Left ventricle myocardium inferior (tissue), 1 donor: ENCODE measurements around the gene ANKDD1A. TPM values are rescaled to one million over a fixed set of nuclear protein-coding genes. Genes with fewer than 3 reads are reported as not detected.

ENCODE experiments used
- DNase-seq: peaks from one replicate; pipeline ENCODE4 v3.0.0-alpha.2; 2020
- H3K27ac ChIP-seq: fragments of 200-600 bp; replicated peaks from 2 replicates; pipeline ENCODE4 v1.8.0; 2021
- H3K27me3 ChIP-seq: fragments of 200-600 bp; 2 replicates; pipeline ENCODE4 v1.8.0; 2021; ENCODE audit warnings: low read depth
- H3K36me3 ChIP-seq: fragments of 200-600 bp; 2 replicates; pipeline ENCODE4 v1.8.0; 2021
- H3K4me1 ChIP-seq: fragments of 200-600 bp; 2 replicates; pipeline ENCODE4 v1.8.0; 2021
- H3K4me3 ChIP-seq: fragments of 200-600 bp; 2 replicates; pipeline ENCODE4 v1.8.0; 2021; ENCODE audit warnings: mild to moderate bottlenecking, moderate library complexity
- H3K9me3 ChIP-seq: fragments of 200-600 bp; replicated peaks from 2 replicates; pipeline ENCODE4 v1.8.0; 2021
- intact Hi-C: fragments of 100-400 bp; cut with micrococcal nuclease; formaldehyde crosslinking; loops from one replicate; pipeline ENCODE4 v1.11.0; 2022
- total RNA-seq: library from RNA; stranded (reverse); fragmentation: NEBNext Ultra II Directional; extraction: Animal tissue kit (Norgen Biotek cat#: 25700); gene quantifications from one replicate; pipeline ENCODE4 v1.2.1, GENCODE V29; 2021
- TF ChIP-seq, protein P1 (sequence below): fragments of 200-600 bp; IDR thresholded peaks from 2 replicates; pipeline ENCODE4 v1.8.0; 2021; ENCODE audit warnings: antibody characterized with exemption, mild to moderate bottlenecking, borderline replicate concordance
- donor health status: DM: no; HTN: yes; CAD: no; lungs with severe emphysema.

The ANKDD1A gene
- total RNA-seq, 1 donor from 2014 or later, result 1.8 TPM

- Histone ChIP-seq H3K27ac (no peak overlapping the region), H3K36me3 (peaks cover 37% of the 10 kb centered on the region), H3K4me3 (no peak overlapping the region)
Observed at GRCh38 chr15:64981812-64982431, 70.2 kb downstream of the ANKDD1A start.

DNA sequence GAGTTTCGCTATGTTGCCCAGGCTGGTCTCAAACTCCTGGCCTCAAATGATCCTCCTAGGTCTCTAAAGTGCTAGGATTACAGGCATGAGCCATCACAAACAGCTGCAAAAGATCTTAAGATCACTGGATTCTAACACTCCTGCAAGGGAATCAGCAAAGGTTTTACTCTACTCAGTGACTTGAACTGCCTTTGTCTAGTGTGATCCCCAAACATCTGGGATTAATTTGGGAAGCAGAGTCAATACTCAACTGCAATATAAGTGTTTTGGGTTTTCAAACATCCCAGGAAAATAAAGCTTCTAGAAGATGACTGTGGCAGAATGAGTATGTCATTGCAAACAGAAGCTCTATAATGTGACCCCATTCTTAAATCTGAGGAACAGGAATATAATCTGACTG, 70.8 kb downstream of the ANKDD1A start:
- Histone ChIP-seq H3K9me3 (no peaks in the 10 kb centered on the region), H3K4me1 (peaks cover 35% of the 10 kb centered on the region), H3K27me3 (no peaks in the 10 kb centered on the region), H3K27ac (no peak overlapping the region), H3K36me3 (peaks cover 34% of the 10 kb centered on the region), H3K4me3 (no peak overlapping the region)
- intact Hi-C loops, result no loop called here
- no peak for DNase-seq
- TF ChIP-seq, protein P1, sequence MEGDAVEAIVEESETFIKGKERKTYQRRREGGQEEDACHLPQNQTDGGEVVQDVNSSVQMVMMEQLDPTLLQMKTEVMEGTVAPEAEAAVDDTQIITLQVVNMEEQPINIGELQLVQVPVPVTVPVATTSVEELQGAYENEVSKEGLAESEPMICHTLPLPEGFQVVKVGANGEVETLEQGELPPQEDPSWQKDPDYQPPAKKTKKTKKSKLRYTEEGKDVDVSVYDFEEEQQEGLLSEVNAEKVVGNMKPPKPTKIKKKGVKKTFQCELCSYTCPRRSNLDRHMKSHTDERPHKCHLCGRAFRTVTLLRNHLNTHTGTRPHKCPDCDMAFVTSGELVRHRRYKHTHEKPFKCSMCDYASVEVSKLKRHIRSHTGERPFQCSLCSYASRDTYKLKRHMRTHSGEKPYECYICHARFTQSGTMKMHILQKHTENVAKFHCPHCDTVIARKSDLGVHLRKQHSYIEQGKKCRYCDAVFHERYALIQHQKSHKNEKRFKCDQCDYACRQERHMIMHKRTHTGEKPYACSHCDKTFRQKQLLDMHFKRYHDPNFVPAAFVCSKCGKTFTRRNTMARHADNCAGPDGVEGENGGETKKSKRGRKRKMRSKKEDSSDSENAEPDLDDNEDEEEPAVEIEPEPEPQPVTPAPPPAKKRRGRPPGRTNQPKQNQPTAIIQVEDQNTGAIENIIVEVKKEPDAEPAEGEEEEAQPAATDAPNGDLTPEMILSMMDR, result no peak

More at GRCh38 chr15:64981812-64982431, 70.2 kb downstream of the ANKDD1A start:
- H3K9me3 ChIP-seq, result no peaks in the 10 kb centered on the region
- no peak for DNase-seq
- H3K4me1 ChIP-seq, result peaks cover 29% of the 10 kb centered on the region
- intact Hi-C loops, result no loop called here
- H3K27me3 ChIP-seq, result no peaks in the 10 kb centered on the region
- TF ChIP-seq, protein P1, result no peak

GRCh38 chr15:64985366-64986033, 73.8 kb downstream of the ANKDD1A start:
- Histone ChIP-seq H3K9me3 (no peaks in the 10 kb centered on the region), H3K36me3 (peaks cover 10% of the 10 kb centered on the region), H3K27me3 (no peaks in the 10 kb centered on the region), H3K27ac (peak overlapping the region; percentile 48), H3K4me3 (no peak overlapping the region), H3K4me1 (peaks cover 63% of the 10 kb centered on the region)
- intact Hi-C loops, result no loop called here
- no peak for DNase-seq
- TF ChIP-seq, protein P1, result no peak

DNA sequence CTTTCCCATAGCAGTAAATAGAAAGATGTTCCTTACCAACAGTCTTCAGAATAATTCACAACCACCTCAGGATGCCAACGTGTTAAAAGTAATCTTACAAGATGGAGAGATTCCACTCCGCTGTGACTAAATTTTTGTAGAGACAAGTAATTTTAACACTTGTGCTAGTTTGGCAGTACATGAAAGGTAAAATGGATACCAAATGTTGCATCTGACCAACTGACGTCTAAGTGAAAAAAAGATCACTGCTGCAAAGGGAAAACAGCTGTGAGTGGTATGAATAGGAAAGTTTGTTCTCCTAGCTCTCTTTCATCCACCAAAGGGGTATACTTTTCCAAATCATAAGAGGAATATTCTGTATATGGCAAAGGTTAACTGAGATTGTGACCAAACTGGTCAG, 75.4 kb downstream of the ANKDD1A start:
- Histone ChIP-seq H3K4me1 (peaks cover 62% of the 10 kb centered on the region), H3K9me3 (no peaks in the 10 kb centered on the region), H3K27ac (no peak overlapping the region), H3K4me3 (no peak overlapping the region), H3K27me3 (no peaks in the 10 kb centered on the region), H3K36me3 (peaks cover 6% of the 10 kb centered on the region)
- intact Hi-C loops, result no loop called here
- DNase-seq, result no peak
- TF ChIP-seq, protein P1, result no peak

DNA sequence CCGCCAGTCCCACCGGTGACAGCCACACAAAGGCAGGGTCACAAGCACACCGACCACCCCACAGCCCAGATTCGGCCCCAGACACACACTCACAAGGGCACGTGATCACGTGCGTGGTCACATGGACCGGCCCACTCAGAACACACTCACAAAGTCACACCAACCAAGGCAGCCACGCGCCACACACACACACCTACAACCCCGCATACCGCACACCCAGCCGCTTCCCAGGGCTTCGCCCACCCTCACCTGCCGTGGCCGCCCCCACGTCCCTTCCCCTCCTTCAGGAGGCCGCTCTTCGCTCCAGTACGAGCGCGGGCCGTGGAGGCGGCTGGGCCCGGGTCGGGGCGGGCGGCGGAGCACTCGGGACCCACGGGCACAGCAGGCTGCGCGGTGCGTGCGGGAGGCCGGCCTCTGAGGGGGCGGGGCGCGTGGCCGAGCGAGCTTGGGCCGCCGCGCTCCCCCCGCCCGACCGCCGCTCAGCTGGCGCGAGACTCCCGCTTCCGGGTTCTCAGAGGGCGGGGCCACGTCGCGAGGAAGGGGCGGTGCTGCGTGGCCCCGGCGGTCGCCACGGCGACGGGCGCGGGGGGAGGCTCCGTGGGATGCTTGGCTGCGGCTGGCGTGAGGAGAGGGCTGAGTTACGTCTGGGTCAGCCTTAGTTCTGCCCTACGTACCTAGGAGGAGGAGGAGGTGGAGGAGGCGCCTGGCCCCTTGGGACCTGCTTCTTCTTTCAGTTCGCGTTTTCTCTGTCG, 77.9 kb downstream of the ANKDD1A start, which contains the start of gene SPG21:
TSS of gene SPG21 (minus strand) at position 499 of the 752 bp plus-strand sequence. CDS start 6,345 bp downstream, outside the sequence.
- DNase-seq, result peak; percentile 93
- H3K27ac ChIP-seq, result peak within 1 kb of the TSS; percentile 94
- H3K4me3 ChIP-seq, result peak within 1 kb of the TSS; percentile 99
- TF ChIP-seq, protein P1, result no peak
- no peaks in the 10 kb centered on the region for H3K27me3 ChIP-seq
- peaks cover 2% of the 10 kb centered on the region for H3K36me3 ChIP-seq
- H3K9me3 ChIP-seq, result no peaks in the 10 kb centered on the region
- peaks cover 60% of the 10 kb centered on the region for H3K4me1 ChIP-seq
- intact Hi-C loops, result no loop called here
